K562 (cell line): ENCODE data around the gene FBXO48. TPM values are rescaled to one million over a fixed set of nuclear protein-coding genes. Genes with fewer than 3 reads are reported as not detected.

ENCODE experiments used
- GABPB1 ChIP-seq: sonication (generic); formaldehyde crosslinking; IDR thresholded peaks from 2 replicates; pipeline ENCODE4 v1.8.0; 2022; ENCODE audit warnings: mild to moderate bottlenecking, missing genetic modification reagents
- HDAC3 ChIP-seq: fragments of 450-650 bp; IDR thresholded peaks from 2 replicates; pipeline ENCODE4 v1.6.1; 2018; ENCODE audit warnings: borderline replicate concordance, mild to moderate bottlenecking, moderate library complexity; ENCODE audit not compliant: partially characterized antibody
- PHF20 ChIP-seq: fragments of 450-650 bp; IDR thresholded peaks from 2 replicates; pipeline ENCODE4 v1.6.1; 2018; ENCODE audit not compliant: partially characterized antibody
- POLR2H ChIP-seq: IDR thresholded peaks from 2 replicates; pipeline ENCODE4 v1.6.1; 2016; ENCODE audit warnings: missing genetic modification characterization, low read depth, mild to moderate bottlenecking, control low read depth, missing compliant biosample characterization, moderate library complexity
- SNRNP70 ChIP-seq: fragments of 200-400 bp; formaldehyde crosslinking; optimal IDR thresholded peaks from 2 replicates; pipeline ENCODE3; 2017; ENCODE audit warnings: low read depth, low read length
- ZNF316 ChIP-seq: fragments of 450-650 bp; IDR thresholded peaks from 2 replicates; pipeline ENCODE4 v1.6.1; 2016
- ZNF76 ChIP-seq: fragments of 250-450 bp; sonication (Bioruptor Pico); IDR thresholded peaks from 2 replicates; pipeline ENCODE4 v1.4.0; 2020; ENCODE audit warnings: mild to moderate bottlenecking, moderate library complexity, borderline replicate concordance
- polyA plus RNA-seq, 8 experiments: library from polyadenylated mRNA; depleted of rRNA in 4 of 8; stranded (reverse) in 5 of 8; unstranded in 3 of 8; fragments of >200 nt; fragmentation: Nextera tagmentation in 2 of 8; fragmentation: Illumina TruSeq in 1 of 8; extraction: Ambion mirVana in 2 of 8; extraction: Trizol in 1 of 8; gene quantifications; 2 replicates each; pipeline versions ENCODE4 v1.2.1 to v1.2.3, GENCODE V29; 2011 to 2014; ENCODE audit warnings: inconsistent platforms in 1 of 8, missing spikeins in 1 of 8
- total RNA-seq, 7 experiments: library from RNA; depleted of rRNA in 6 of 7; stranded (reverse); fragments of >200 nt in 6 of 7; fragmentation: Illumina TruSeq in 2 of 7; extraction: Trizol in 2 of 7; gene quantifications; 2 replicates each; pipeline versions ENCODE4 v1.2.1 to v1.2.3, GENCODE V29; 2011 to 2021; ENCODE audit warnings: low replicate concordance in 1 of 7
- TF ChIP-seq, protein P1 (sequence below): fragments of 450-650 bp; IDR thresholded peaks from 2 replicates; pipeline ENCODE4 v1.6.1; 2016; ENCODE audit warnings: mild to moderate bottlenecking
- TF ChIP-seq, protein P2 (sequence below): IDR thresholded peaks from 2 replicates; pipeline ENCODE4 v1.6.1; 2011; ENCODE audit warnings: borderline replicate concordance, low read depth, mild to moderate bottlenecking, moderate library complexity, low read length; ENCODE audit not compliant: insufficient read depth, poor library complexity, severe bottlenecking
- TF ChIP-seq, protein P3 (sequence below): fragments of 250-450 bp; sonication (Bioruptor Pico); IDR thresholded peaks from 2 replicates; pipeline ENCODE4 v1.5.0; 2021

FBXO48 gene
- total and polyA plus RNA-seq, 9 of the 15 experiments (the other 6 are each of a cell fraction or from before 2014, with no cell fraction given): 0.36 to 1.8 (median 0.73) TPM

GRCh38 chr2:68438455-68439303 is 28.4 kb downstream of the FBXO48 start (continued):
- TF ChIP-seq ZNF76: no peak
- TF ChIP-seq, protein P1, sequence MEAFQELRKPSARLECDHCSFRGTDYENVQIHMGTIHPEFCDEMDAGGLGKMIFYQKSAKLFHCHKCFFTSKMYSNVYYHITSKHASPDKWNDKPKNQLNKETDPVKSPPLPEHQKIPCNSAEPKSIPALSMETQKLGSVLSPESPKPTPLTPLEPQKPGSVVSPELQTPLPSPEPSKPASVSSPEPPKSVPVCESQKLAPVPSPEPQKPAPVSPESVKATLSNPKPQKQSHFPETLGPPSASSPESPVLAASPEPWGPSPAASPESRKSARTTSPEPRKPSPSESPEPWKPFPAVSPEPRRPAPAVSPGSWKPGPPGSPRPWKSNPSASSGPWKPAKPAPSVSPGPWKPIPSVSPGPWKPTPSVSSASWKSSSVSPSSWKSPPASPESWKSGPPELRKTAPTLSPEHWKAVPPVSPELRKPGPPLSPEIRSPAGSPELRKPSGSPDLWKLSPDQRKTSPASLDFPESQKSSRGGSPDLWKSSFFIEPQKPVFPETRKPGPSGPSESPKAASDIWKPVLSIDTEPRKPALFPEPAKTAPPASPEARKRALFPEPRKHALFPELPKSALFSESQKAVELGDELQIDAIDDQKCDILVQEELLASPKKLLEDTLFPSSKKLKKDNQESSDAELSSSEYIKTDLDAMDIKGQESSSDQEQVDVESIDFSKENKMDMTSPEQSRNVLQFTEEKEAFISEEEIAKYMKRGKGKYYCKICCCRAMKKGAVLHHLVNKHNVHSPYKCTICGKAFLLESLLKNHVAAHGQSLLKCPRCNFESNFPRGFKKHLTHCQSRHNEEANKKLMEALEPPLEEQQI: no peak
- no peak; the same call in 1 of the 2 replicates for TF ChIP-seq POLR2H (tag)
- TF ChIP-seq ZNF316: no peak
- TF ChIP-seq, protein P2, sequence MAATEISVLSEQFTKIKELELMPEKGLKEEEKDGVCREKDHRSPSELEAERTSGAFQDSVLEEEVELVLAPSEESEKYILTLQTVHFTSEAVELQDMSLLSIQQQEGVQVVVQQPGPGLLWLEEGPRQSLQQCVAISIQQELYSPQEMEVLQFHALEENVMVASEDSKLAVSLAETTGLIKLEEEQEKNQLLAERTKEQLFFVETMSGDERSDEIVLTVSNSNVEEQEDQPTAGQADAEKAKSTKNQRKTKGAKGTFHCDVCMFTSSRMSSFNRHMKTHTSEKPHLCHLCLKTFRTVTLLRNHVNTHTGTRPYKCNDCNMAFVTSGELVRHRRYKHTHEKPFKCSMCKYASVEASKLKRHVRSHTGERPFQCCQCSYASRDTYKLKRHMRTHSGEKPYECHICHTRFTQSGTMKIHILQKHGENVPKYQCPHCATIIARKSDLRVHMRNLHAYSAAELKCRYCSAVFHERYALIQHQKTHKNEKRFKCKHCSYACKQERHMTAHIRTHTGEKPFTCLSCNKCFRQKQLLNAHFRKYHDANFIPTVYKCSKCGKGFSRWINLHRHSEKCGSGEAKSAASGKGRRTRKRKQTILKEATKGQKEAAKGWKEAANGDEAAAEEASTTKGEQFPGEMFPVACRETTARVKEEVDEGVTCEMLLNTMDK: no peak
- TF ChIP-seq HDAC3: no peak
- TF ChIP-seq, protein P3, sequence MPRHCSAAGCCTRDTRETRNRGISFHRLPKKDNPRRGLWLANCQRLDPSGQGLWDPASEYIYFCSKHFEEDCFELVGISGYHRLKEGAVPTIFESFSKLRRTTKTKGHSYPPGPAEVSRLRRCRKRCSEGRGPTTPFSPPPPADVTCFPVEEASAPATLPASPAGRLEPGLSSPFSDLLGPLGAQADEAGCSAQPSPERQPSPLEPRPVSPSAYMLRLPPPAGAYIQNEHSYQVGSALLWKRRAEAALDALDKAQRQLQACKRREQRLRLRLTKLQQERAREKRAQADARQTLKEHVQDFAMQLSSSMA (CRISPR knock-in tag): peak; percentile 90
- TF ChIP-seq GABPB1 (CRISPR knock-in tag): no peak
- TF ChIP-seq PHF20: no peak
- TF ChIP-seq SNRNP70: no peak
